Breast epithelium (tissue), 3 donors: ENCODE results near the gene LGALS7.

Experiments
- POLR2A ChIP-seq: fragments of 450-650 bp; IDR thresholded peaks from one replicate; pipeline ENCODE4 v1.6.1; 2016; ENCODE audit warnings: antibody characterized with exemption, mild to moderate bottlenecking, moderate library complexity
- POLR2AphosphoS5 ChIP-seq, 3 donors: sonication (generic); formaldehyde crosslinking; IDR thresholded peaks; one replicate each; pipeline ENCODE4 v1.6.1; 2017; ENCODE audit warnings: antibody characterized with exemption in 3 of 3
- TF ChIP-seq, protein P1 (sequence below), 3 donors: fragments of 450-650 bp; IDR thresholded peaks; one replicate each; pipeline ENCODE4 v1.5.1; 2016 to 2017; ENCODE audit warnings: antibody characterized with exemption in 3 of 3, mild to moderate bottlenecking in 3 of 3, moderate library complexity in 3 of 3

DNA sequence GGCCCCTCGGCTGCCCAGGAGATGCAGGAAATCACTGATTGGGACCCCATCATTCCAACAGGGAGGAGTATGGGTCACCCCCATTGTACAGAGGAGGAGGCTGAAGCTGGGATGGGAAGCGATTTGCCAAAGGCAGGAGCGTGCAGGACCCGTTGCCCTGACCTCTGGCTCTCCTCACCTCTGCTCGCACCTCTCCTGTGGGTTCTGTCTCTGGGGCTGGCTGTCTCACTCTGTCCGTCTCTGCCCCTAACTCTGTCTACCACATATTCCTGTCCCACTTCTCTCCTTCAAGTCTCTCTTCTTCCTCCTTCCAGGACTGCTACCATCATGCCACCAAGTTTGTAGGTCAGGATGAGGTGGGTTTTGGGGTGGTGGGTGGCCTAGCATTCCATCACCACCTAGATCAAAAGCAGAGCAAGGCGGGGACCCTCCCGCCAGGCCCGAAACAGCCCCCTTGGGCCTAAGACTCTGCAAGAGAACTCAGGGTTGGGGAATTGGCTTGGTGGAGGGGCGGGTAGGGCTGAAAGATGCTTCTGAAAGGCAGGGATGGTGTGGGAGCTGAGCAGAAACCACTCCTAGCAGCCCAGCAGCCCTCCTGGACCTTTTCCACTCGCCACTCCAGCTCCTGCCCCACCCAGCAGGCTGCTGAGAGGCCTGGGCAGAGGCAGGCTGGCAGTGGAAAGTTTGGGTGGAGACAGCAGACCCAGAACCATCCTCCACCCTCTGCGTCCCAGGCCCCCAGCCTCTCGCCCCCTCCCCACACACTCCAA lies 1.0 kb upstream of the LGALS7 start:
- TF ChIP-seq POLR2A (no peak), POLR2AphosphoS5 (IDR thresholded peaks at IDR 0.05) (no peak)
- TF ChIP-seq, protein P1, sequence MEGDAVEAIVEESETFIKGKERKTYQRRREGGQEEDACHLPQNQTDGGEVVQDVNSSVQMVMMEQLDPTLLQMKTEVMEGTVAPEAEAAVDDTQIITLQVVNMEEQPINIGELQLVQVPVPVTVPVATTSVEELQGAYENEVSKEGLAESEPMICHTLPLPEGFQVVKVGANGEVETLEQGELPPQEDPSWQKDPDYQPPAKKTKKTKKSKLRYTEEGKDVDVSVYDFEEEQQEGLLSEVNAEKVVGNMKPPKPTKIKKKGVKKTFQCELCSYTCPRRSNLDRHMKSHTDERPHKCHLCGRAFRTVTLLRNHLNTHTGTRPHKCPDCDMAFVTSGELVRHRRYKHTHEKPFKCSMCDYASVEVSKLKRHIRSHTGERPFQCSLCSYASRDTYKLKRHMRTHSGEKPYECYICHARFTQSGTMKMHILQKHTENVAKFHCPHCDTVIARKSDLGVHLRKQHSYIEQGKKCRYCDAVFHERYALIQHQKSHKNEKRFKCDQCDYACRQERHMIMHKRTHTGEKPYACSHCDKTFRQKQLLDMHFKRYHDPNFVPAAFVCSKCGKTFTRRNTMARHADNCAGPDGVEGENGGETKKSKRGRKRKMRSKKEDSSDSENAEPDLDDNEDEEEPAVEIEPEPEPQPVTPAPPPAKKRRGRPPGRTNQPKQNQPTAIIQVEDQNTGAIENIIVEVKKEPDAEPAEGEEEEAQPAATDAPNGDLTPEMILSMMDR (IDR thresholded peaks at IDR 0.05): no peak
